Activated T-helper 9 cell treated with anti-CD3 and anti-CD28 coated beads, Interleukin-2, amount 50 U/mL, for 16 hours (primary cell): ENCODE measurements around the gene FOXP1.

Source experiments
- DNase-seq: peaks from one replicate; pipeline ENCODE4 v3.0.0-alpha.2; 2020; ENCODE audit warnings: low read depth

The FOXP1 gene

DNA sequence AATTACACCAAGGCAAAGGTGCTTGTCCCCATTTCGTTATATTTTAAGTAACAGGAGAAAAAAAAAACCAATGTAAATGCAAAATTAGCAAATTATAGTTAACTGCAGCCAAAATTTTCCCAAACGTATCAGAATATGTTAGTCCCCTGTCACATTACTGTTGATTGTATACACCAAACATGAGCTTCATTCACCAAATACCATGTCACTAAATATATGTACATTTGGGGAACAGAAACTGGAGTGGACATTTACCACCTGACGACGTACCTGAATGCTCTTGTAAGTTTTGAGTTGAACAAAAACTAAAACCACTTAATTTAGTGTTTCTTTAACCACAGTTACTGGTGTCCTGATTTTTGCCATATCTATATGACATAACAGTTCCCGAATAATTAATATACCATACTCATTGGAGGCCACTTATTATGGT is 3.3 kb upstream of the FOXP1 start:
- DNase-seq, result no peak

GRCh38 chr3:71585887-71586809 is 2.6 kb upstream of the FOXP1 start:
- no peak for DNase-seq

GRCh38 chr3:71585131-71585530 is 1.6 kb upstream of the FOXP1 start:
- DNase-seq, result no peak

GRCh38 chr3:71584394-71585011 is 975 bp upstream of the FOXP1 start:
- DNase-seq, result peak; percentile 45

- peak; percentile 59 for DNase-seq
Observed at GRCh38 chr3:71582612-71583565, 639 bp downstream of the FOXP1 start.

GRCh38 chr3:71582036-71582611 is 1.4 kb downstream of the FOXP1 start:
- DNase-seq, result peak; percentile 25

- peak; percentile 21 for DNase-seq
Observed at GRCh38 chr3:71581457-71582035, 2.0 kb downstream of the FOXP1 start.

GRCh38 chr3:71580636-71581456 is 2.7 kb downstream of the FOXP1 start:
- DNase-seq, result no peak

DNA sequence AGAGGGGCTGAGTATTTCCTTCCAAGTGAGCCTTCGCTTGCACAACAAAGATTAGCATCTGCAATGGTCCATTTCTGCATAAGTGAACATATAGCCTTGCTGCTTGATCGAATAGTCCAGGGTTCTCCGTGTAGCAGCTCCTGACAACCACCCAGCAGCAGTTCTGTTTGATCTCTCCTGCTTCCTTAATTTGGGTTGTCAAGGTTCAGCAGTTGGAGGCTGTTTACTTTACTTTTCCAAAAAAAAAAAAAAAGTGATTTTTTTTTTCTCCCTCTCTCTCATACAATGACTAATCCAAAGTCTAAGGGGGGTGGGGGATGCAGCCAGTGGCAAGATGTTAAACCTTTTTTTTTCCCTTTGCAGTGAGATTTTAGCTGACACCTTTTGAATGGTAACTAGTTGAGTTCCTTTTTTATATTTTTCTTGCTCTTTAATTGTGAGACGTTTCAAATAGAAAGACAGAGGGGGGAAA is 3.6 kb downstream of the FOXP1 start:
- DNase-seq, result no peak

DNA sequence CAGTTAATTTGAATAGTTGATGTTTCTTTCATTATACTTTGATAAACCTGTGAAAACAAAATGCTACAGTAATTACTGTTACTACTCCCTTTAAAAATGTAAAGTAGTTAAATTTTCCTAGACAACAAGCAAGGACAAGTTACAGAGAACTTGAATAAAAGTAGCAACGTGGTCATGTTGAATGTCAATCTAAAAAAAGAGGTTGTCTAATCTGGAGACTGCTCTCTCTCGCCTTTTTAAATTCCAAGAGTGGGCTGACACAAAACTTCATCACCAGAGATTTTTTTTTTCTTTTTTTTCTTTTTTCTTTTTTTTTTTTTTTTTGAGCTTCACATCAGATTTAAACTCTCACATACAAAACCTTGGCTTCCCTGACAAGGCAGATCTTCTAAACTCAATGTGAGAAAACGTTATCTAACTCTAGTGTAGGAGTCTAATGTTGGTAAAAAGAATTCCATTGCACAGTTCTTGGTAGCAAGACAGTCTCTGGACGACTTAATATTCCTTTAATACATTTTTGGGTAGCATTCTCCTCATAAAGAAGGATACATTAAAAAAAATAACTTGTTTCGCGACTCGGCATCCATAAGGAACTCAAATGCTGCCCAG is 4.1 kb downstream of the FOXP1 start:
- no peak for DNase-seq

DNA sequence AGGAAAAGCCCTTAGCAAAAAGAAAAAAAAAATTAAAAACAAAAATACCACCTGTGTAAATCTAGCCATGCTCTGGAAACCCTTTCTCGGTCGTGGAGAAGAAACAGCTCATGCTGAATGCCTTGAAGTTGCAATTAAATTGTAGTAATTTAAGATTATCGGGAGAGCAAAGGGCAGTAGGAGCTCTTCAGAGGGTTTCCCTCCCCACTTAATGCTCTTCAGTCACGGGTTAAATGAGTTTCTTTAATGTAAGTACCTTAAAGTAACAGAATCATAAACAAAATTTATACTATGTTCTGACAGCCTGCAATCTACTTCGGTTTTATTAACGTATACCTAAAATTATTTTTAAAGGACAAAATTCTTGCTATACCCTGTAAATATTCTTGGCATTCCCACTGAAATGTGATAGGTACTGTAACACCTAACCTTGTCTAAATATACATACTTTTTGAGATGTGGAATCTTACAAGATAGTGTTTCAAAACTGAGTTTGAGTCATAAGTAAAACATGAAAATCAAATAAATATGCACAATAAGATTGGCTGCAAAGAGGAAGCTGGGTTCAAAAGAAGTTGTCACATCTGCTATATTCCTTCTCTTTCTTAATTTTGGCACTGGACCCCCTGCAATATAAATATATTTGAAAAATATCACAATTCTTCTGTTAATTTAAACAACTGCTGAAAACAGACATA is 5.3 kb downstream of the FOXP1 start:
- DNase-seq, result no peak

DNA sequence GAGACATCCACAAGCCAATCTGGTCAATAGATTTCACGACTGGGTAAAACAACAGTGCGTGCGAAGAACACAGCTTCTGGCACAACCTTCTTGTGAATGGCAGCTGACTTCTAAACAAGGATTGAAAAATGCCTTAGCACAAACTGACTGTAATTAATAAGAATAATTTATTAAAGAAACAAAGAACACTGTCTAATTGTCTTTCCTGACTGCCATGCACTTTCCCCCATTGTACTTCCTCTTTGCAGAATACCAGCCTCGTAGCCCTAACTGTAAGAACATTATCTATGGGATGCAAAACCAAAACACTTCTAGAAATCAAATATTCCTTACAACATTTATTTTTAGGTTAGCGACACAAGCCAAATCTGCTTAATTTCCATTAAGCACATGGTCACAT is 6.5 kb downstream of the FOXP1 start:
- DNase-seq, result no peak

DNA sequence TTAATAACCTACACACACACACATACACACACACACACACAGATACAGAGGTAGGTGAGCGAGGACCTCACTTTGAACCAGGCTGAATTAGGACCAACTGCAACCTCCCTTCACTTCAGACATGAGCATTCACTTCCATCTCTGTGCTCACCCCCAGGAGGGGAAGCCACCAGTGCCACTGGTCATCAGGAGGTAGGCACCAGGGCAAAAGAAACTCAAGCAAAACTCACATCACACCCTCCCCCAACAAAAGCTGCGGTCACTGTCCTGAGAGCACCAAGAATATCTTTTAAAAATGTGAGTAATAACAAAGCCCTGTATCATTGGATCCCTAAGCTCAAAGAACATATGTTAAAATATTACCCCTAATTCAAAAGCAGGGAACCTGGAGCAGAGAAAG is 8.1 kb downstream of the FOXP1 start:
- DNase-seq, result no peak

- no peak for DNase-seq
Observed at GRCh38 chr3:71573181-71573580, 10.3 kb downstream of the FOXP1 start.

GRCh38 chr3:71570546-71570945 is 13.0 kb downstream of the FOXP1 start:
- no peak for DNase-seq

GRCh38 chr3:71568207-71568606 is 15.3 kb downstream of the FOXP1 start:
- DNase-seq, result no peak

GRCh38 chr3:71566776-71567175 is 16.8 kb downstream of the FOXP1 start:
- DNase-seq, result no peak

DNA sequence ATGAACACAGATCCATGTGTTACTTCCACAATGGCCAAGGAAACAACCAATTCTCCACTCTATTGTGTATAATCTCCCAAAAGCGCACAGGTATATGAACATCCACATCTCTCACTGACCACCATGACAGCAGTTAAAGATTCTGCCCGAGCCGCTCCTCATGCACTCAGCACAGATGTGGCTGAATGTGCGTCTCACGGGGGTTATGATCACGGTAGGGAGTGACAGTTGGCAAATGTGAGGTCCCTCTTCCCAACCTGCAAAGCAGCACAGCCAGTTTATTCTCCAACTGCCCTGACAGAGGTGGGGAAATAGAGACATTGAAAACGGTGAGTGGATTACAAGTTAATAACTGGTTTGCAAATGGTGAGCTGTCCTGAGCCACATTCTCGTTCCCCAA is 17.6 kb downstream of the FOXP1 start:
- no peak for DNase-seq

DNA sequence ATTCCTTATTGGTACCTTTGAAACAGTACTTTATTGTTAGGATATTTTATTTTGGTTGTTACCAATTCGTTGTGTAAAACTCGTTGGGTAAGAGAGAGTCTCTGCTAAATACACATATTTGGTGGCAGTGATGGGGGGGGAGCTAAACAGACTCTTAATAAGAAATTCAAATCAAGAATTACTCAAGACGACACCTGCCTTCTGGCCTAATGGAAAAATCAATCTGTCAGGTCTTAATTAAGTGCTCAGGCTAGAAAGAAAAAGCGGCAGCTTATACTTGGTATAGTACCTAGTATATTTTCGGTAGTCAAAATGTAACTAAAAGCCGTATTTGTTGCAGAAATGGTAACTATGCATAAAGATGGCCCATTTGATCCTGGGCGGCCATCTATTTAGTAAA is 18.2 kb downstream of the FOXP1 start:
- DNase-seq, result no peak

GRCh38 chr3:71564361-71564760 is 19.2 kb downstream of the FOXP1 start:
- no peak for DNase-seq
